ENCODE results near the gene UTP4. TPM values are rescaled to one million over a fixed set of nuclear protein-coding genes. Genes with fewer than 3 reads are reported as not detected.
A peak's percentile ranks its signal among the peaks of the same experiment; 100 is the strongest.

The UTP4 gene
- total RNA-seq, 1 donor from 2014 or later, result 51.9 TPM

DNA sequence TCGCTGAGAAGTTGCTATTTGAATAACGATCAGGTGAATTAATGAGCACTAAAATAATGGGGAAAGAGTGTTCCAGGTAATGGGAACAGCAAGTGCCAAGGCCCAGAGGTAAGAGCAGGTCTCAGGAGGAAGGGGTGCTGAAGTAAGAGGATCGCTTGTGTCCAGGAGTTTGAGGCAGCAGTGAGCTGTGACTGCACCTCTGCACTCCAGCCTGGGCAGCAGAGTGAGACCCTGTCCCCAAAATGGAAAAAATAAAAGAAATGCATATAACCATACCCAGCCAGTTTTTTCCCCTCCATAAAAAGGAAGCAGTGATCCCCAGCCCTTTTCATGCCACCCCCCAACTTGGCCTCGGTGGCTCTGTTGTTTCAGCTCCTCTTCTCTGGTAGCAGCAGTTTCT is 43.8 kb upstream of the UTP4 start:
- Mint-ChIP-seq H3K36me3 (peaks cover 5% of the 10 kb centered on the region), H3K4me3 (peak overlapping the region; percentile 7), H3K27ac (peak overlapping the region; percentile 22), H3K4me1 (ENCODE audit: unreplicated experiment) (peaks cover 13% of the 10 kb centered on the region), H3K27me3 (no peaks in the 10 kb centered on the region), H3K9me3 (no peaks in the 10 kb centered on the region)
- TF ChIP-seq, protein P1, sequence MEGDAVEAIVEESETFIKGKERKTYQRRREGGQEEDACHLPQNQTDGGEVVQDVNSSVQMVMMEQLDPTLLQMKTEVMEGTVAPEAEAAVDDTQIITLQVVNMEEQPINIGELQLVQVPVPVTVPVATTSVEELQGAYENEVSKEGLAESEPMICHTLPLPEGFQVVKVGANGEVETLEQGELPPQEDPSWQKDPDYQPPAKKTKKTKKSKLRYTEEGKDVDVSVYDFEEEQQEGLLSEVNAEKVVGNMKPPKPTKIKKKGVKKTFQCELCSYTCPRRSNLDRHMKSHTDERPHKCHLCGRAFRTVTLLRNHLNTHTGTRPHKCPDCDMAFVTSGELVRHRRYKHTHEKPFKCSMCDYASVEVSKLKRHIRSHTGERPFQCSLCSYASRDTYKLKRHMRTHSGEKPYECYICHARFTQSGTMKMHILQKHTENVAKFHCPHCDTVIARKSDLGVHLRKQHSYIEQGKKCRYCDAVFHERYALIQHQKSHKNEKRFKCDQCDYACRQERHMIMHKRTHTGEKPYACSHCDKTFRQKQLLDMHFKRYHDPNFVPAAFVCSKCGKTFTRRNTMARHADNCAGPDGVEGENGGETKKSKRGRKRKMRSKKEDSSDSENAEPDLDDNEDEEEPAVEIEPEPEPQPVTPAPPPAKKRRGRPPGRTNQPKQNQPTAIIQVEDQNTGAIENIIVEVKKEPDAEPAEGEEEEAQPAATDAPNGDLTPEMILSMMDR (conservative IDR thresholded peaks at IDR 0.05), result no peak
- DNase-seq (ENCODE audit: extremely low spot score, unreplicated experiment), result no peak

DNA sequence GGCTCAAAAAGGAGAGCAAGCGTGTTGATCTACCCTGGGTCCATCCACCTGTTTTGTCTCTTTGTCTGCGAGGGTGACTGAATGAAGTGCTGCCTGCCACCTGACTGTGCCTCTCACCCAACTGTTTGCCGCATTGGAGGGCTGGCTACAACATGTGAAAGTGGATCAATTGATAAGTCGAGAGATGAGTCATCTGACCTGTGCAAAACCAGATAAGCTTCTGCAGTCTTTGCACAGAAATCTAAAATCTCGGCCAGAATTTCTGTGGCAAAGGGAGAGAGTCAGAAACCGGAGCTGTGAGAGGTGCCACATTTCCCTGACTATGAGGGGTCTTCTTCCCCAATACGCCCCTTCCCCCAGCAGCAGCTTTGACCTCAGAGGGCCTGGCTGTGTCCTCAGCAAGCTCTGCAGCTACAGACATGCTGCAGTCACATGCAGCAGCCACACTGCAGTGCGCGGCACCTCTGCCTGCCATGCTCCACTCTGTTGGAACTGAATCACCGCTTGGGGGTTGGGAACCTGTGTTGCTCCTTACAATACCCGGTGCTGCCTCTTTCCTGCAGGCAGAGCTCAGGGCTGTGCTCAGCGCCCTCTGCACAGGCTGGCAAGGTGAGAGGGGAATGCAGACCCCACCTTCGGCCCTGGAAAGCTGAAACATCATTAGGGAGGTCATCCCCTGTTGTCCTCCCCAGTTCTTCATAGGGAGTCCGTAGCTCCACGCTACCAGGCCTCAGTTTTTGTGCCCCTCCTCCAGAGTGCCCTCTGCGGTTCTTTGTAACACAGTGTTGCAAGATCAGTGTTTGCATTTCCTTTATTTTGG is 43.1 kb upstream of the UTP4 start:
- H3K4me3 Mint-ChIP-seq, result peak overlapping the region; percentile 7
- DNase-seq (ENCODE audit: extremely low spot score, unreplicated experiment), result no peak

DNA sequence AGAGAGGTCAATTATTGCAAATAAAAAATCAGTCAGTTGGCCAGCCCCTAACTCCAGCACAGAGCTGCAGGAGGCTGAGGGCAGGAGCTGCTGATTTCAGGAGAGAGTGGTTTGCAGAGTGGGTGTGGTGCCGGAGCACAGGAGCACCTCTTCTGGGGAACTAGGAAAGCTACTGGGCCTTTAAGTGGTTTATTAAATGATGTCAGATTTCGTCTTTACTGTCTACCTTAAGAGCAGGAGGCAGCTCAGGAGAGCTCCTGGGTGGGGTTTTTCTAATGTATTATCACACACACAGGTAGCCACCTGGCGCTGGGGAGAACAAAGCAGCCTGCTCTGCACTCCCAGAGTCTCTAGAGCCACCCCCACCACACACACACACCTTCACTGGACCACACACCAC is 38.5 kb upstream of the UTP4 start:
- no peak overlapping the region for H3K4me3 Mint-ChIP-seq
- H3K36me3 Mint-ChIP-seq, result no peaks in the 10 kb centered on the region
- peaks cover 4% of the 10 kb centered on the region for H3K27me3 Mint-ChIP-seq
- DNase-seq (ENCODE audit: extremely low spot score, unreplicated experiment), result no peak
- peaks cover 4% of the 10 kb centered on the region for H3K4me1 Mint-ChIP-seq (ENCODE audit: unreplicated experiment)
- no peak overlapping the region for H3K27ac Mint-ChIP-seq
- H3K9me3 Mint-ChIP-seq, result no peaks in the 10 kb centered on the region
- TF ChIP-seq, protein P1 (conservative IDR thresholded peaks at IDR 0.05), result no peak

More for the DNA sequence above, 43.1 kb upstream of the UTP4 start:
- Mint-ChIP-seq H3K9me3 (no peaks in the 10 kb centered on the region), H3K4me1 (ENCODE audit: unreplicated experiment) (peaks cover 13% of the 10 kb centered on the region), H3K27me3 (peaks cover 2% of the 10 kb centered on the region), H3K27ac (peak overlapping the region; percentile 22), H3K36me3 (peaks cover 3% of the 10 kb centered on the region)
- TF ChIP-seq, protein P1 (conservative IDR thresholded peaks at IDR 0.05), result no peak

DNA sequence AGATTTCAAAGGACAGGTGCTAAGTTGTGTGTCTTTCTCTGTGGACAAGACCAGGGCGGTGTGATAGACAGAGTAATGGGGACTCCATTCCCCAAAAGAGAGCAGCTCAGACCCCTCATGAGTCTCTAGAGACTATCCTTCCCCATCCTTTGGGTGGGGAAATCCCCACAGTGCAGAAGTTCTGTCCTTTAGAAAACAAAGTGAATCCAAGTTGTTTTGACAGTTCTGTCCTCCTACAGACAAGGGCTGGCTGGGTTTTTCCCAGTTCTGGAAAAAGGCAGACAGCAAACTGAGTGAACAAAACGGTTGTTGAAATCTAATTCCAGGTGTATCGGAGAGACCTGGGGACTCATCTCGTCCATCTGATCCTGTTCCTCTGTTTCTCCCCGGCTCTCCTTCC is 37.9 kb upstream of the UTP4 start:
- TF ChIP-seq, protein P1 (conservative IDR thresholded peaks at IDR 0.05), result no peak
- Mint-ChIP-seq H3K27me3 (peaks cover 4% of the 10 kb centered on the region), H3K9me3 (no peaks in the 10 kb centered on the region), H3K4me1 (ENCODE audit: unreplicated experiment) (peaks cover 1% of the 10 kb centered on the region), H3K4me3 (no peak overlapping the region), H3K27ac (no peak overlapping the region), H3K36me3 (no peaks in the 10 kb centered on the region)
- DNase-seq (ENCODE audit: extremely low spot score, unreplicated experiment), result no peak

DNA sequence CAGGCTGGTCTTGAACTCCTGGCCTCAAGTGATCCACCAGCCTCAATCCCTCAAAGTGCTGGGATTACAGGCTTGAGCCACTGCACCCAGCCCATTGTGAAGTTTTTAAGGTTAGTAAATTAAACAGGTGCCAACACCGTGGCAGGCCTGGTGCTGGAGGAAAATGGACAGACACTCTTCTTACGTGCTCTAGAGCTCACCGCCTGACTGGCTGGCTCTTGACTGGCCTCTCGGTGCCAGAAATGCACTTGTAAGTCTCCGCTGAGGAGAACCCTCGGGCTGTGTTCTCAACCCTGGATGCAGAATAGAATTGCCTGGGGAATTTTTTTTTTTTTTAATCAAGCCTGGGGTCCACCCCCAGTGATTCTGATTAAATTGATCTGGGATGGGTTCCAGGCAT is 37.3 kb upstream of the UTP4 start:
- no peaks in the 10 kb centered on the region for H3K9me3 Mint-ChIP-seq
- H3K4me3 Mint-ChIP-seq, result no peak overlapping the region
- DNase-seq (ENCODE audit: extremely low spot score, unreplicated experiment), result no peak
- H3K36me3 Mint-ChIP-seq, result no peaks in the 10 kb centered on the region
- H3K27me3 Mint-ChIP-seq, result peaks cover 4% of the 10 kb centered on the region
- TF ChIP-seq, protein P1 (conservative IDR thresholded peaks at IDR 0.05), result no peak
- H3K27ac Mint-ChIP-seq, result no peak overlapping the region
- peaks cover 6% of the 10 kb centered on the region for H3K4me1 Mint-ChIP-seq (ENCODE audit: unreplicated experiment)

All from type B pancreatic cell (in vitro differentiated cells).